GM23338 (cell line): Measurements from ENCODE around the gene PTPN13. TPM values are rescaled to one million over a fixed set of nuclear protein-coding genes. Genes with fewer than 3 reads are reported as not detected.

ENCODE experiments used
- ATAC-seq: fragments of 200-7000 bp; cut with Tn5 transposase; 3 replicates; pipeline ENCODE4 v1.9.1; 2020
- DNase-seq: peaks from one replicate; pipeline ENCODE4 v3.0.0-alpha.2; 2015; ENCODE audit warnings: low spot score
- H2AFZ ChIP-seq: fragments of 200-600 bp; sonication (generic); 2 replicates; pipeline ENCODE4 v1.8.0; 2016; ENCODE audit warnings: antibody characterized with exemption, mild to moderate bottlenecking, moderate library complexity
- H3F3A ChIP-seq: fragments of 200-600 bp; sonication (generic); replicated peaks from 2 replicates; pipeline ENCODE4 v1.8.0; 2017; ENCODE audit warnings: antibody characterized with exemption, mixed run types, low read depth
- H3K27ac ChIP-seq: fragments of 200-600 bp; sonication (generic); 2 replicates; pipeline ENCODE4 v1.6.1; 2016; ENCODE audit warnings: low read depth
- H3K27me3 ChIP-seq: fragments of 200-600 bp; sonication (generic); 2 replicates; pipeline ENCODE4 v1.8.0; 2016; ENCODE audit warnings: mild to moderate bottlenecking, mixed run types, moderate library complexity; ENCODE audit not compliant: insufficient read depth
- H3K36me3 ChIP-seq: fragments of 200-600 bp; sonication (generic); 2 replicates; pipeline ENCODE4 v1.8.0; 2016; ENCODE audit warnings: mild to moderate bottlenecking; ENCODE audit not compliant: insufficient read depth
- H3K4me1 ChIP-seq: fragments of 200-600 bp; sonication (generic); 2 replicates; pipeline ENCODE4 v1.8.0; 2016; ENCODE audit warnings: mild to moderate bottlenecking, moderate library complexity; ENCODE audit not compliant: insufficient read depth
- H3K4me2 ChIP-seq: fragments of 200-600 bp; sonication (generic); 2 replicates; pipeline ENCODE4 v1.7.1; 2017; ENCODE audit warnings: mixed run types
- H3K4me3 ChIP-seq: fragments of 200-600 bp; sonication (generic); 2 replicates; pipeline ENCODE4 v1.6.1; 2016; ENCODE audit warnings: mixed run types
- H3K79me2 ChIP-seq: fragments of 200-600 bp; sonication (generic); replicated peaks from 2 replicates; pipeline ENCODE4 v1.8.0; 2017; ENCODE audit warnings: mild to moderate bottlenecking; ENCODE audit not compliant: insufficient read depth
- H3K9me2 ChIP-seq: fragments of 200-600 bp; sonication (generic); 2 replicates; pipeline ENCODE4 v1.8.0; 2017; ENCODE audit not compliant: insufficient read depth
- H4K20me1 ChIP-seq: fragments of 200-600 bp; sonication (generic); replicated peaks from 2 replicates; pipeline ENCODE4 v1.8.0; 2017; ENCODE audit warnings: mild to moderate bottlenecking; ENCODE audit not compliant: insufficient read depth
- H3K27ac Mint-ChIP-seq: 2 replicates; pipeline ENCODE4 v1.8.0; 2020; ENCODE audit warnings: inconsistent platforms, mild to moderate bottlenecking, moderate library complexity, mixed read lengths
- H3K27me3 Mint-ChIP-seq: 3 replicates; pipeline ENCODE4 v1.8.0; 2022; ENCODE audit warnings: low read depth, mild to moderate bottlenecking, moderate library complexity, mixed read lengths, inconsistent platforms; ENCODE audit not compliant: insufficient read depth, poor library complexity
- H3K36me3 Mint-ChIP-seq: 3 replicates; pipeline ENCODE4 v1.8.0; 2021; ENCODE audit warnings: low read depth, mild to moderate bottlenecking, inconsistent platforms, moderate library complexity, mixed read lengths
- H3K4me1 Mint-ChIP-seq: 3 replicates; pipeline ENCODE4 v1.8.0; 2020; ENCODE audit warnings: mild to moderate bottlenecking, inconsistent platforms, mixed read lengths
- H3K4me3 Mint-ChIP-seq: 3 replicates; pipeline ENCODE4 v1.8.0; 2021; ENCODE audit warnings: moderate library complexity, mild to moderate bottlenecking, inconsistent platforms, mixed read lengths
- H3K9me3 Mint-ChIP-seq: 3 replicates; pipeline ENCODE4 v1.8.0; 2020; ENCODE audit warnings: moderate library complexity, mild to moderate bottlenecking, inconsistent platforms, mixed read lengths
- EZH2 ChIP-seq: fragments of 200-600 bp; sonication (generic); IDR thresholded peaks from one replicate; pipeline ENCODE4 v1.8.0; 2017; ENCODE audit warnings: antibody characterized with exemption, mild to moderate bottlenecking, low read depth; ENCODE audit not compliant: unreplicated experiment
- EZH2phosphoT487 ChIP-seq: fragments of 200-600 bp; sonication (generic); IDR thresholded peaks from one replicate; pipeline ENCODE4 v1.8.1; 2018; ENCODE audit warnings: antibody characterized with exemption; ENCODE audit not compliant: unreplicated experiment
- STAT1 ChIP-seq: IDR thresholded peaks from one replicate; pipeline ENCODE4 v1.6.1; 2016; ENCODE audit warnings: antibody characterized with exemption; ENCODE audit not compliant: unreplicated experiment
- polyA plus RNA-seq: library from polyadenylated mRNA; unstranded; fragments of >200 nt; fragmentation: Nextera tagmentation; extraction: Ambion mirVana; gene quantifications from 2 replicates; pipeline ENCODE4 v1.2.1, GENCODE V29; 2016
- total RNA-seq: library from RNA; depleted of rRNA; stranded (reverse); fragments of >200 nt; shearing (Covaris generic); gene quantifications from 2 replicates; pipeline ENCODE4 v1.2.3, GENCODE V29; 2014
- TF ChIP-seq, protein P1 (sequence below): fragments of 250-450 bp; sonication (Bioruptor Pico); IDR thresholded peaks from 2 replicates; pipeline ENCODE4 v1.5.0; 2020; ENCODE audit warnings: mild to moderate bottlenecking, moderate library complexity
- TF ChIP-seq, protein P2 (sequence below), 2 experiments: fragments of 200-600 bp in 1 of 2; sonication (generic) in 1 of 2; conservative IDR thresholded peaks; 2 replicates each; pipeline versions ENCODE4 v1.5.1 to v1.6.1; 2016 to 2017; ENCODE audit warnings: antibody characterized with exemption in 2 of 2, low read depth in 2 of 2, mild to moderate bottlenecking in 2 of 2, moderate library complexity in 1 of 2

Gene PTPN13
- total and polyA plus RNA-seq, 2 experiments from 2014 or later, result 12.6 to 49.9 TPM

DNA sequence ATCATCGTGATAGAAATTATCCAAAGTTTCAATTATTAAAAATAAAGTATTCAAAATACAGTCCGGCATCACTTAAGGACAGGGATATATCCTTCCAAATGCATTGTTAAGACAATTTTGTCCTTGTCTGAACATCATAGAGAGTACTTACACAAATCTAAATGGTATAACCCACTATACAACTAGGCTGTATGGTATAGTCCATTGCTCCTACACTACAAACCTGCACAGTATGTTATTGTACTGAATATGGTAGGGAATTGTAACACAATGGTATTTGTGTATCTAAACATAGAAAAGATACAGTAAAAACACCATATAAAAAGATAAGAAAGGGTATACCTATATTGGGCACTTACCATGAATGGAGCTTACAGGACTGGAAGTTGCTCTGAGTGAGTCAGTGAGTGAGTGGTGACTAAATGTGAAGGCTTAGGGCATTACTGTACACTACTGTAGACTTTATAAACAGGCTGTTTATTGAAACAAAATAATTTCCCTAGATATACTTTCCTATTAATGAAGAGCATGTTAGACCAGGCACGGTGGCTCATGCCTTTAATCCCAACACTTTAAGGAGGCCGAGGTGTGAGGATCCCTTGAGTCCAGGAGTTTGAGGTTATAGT, 44.8 kb upstream of the PTPN13 start (continued):
- TF ChIP-seq, protein P1, sequence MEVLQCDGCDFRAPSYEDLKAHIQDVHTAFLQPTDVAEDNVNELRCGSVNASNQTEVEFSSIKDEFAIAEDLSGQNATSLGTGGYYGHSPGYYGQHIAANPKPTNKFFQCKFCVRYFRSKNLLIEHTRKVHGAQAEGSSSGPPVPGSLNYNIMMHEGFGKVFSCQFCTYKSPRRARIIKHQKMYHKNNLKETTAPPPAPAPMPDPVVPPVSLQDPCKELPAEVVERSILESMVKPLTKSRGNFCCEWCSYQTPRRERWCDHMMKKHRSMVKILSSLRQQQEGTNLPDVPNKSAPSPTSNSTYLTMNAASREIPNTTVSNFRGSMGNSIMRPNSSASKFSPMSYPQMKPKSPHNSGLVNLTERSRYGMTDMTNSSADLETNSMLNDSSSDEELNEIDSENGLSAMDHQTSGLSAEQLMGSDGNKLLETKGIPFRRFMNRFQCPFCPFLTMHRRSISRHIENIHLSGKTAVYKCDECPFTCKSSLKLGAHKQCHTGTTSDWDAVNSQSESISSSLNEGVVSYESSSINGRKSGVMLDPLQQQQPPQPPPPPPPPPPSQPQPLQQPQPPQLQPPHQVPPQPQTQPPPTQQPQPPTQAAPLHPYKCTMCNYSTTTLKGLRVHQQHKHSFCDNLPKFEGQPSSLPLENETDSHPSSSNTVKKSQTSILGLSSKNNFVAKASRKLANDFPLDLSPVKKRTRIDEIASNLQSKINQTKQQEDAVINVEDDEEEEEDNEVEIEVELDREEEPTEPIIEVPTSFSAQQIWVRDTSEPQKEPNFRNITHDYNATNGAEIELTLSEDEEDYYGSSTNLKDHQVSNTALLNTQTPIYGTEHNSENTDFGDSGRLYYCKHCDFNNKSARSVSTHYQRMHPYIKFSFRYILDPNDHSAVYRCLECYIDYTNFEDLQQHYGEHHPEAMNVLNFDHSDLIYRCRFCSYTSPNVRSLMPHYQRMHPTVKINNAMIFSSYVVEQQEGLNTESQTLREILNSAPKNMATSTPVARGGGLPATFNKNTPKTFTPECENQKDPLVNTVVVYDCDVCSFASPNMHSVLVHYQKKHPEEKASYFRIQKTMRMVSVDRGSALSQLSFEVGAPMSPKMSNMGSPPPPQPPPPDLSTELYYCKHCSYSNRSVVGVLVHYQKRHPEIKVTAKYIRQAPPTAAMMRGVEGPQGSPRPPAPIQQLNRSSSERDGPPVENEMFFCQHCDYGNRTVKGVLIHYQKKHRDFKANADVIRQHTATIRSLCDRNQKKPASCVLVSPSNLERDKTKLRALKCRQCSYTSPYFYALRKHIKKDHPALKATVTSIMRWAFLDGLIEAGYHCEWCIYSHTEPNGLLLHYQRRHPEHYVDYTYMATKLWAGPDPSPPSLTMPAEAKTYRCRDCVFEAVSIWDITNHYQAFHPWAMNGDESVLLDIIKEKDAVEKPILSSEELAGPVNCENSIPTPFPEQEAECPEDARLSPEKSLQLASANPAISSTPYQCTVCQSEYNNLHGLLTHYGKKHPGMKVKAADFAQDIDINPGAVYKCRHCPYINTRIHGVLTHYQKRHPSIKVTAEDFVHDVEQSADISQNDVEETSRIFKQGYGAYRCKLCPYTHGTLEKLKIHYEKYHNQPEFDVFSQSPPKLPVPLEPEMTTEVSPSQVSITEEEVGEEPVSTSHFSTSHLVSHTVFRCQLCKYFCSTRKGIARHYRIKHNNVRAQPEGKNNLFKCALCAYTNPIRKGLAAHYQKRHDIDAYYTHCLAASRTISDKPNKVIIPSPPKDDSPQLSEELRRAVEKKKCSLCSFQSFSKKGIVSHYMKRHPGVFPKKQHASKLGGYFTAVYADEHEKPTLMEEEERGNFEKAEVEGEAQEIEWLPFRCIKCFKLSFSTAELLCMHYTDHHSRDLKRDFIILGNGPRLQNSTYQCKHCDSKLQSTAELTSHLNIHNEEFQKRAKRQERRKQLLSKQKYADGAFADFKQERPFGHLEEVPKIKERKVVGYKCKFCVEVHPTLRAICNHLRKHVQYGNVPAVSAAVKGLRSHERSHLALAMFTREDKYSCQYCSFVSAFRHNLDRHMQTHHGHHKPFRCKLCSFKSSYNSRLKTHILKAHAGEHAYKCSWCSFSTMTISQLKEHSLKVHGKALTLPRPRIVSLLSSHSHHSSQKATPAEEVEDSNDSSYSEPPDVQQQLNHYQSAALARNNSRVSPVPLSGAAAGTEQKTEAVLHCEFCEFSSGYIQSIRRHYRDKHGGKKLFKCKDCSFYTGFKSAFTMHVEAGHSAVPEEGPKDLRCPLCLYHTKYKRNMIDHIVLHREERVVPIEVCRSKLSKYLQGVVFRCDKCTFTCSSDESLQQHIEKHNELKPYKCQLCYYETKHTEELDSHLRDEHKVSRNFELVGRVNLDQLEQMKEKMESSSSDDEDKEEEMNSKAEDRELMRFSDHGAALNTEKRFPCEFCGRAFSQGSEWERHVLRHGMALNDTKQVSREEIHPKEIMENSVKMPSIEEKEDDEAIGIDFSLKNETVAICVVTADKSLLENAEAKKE, result no peak
- TF ChIP-seq EZH2 (no peak), EZH2phosphoT487 (no peak)

DNA sequence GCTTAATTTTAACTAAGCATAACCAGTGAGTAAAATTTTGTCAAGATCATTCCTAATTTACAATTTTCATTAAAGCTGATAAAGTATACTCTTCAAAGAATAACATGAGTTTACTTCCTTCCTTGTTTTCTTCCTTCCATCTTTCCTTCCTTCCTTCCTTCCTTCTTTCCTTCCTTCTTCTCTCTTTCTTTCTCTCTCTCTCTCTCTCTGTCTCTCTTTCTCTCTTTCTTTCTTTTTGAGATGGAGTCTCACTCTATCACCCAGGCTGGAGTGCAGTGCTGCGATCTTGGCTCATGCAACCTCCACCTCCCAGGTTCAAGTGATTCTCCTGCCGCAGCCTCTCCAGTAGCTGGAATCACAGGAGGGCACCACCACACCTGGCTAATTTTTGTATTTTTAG, 42.7 kb upstream of the PTPN13 start:
- no peaks in the 10 kb centered on the region for H3K36me3 ChIP-seq
- peaks cover 4% of the 10 kb centered on the region for H3K27me3 Mint-ChIP-seq
- DNase-seq, result no peak
- no peaks in the 10 kb centered on the region for H3K27me3 ChIP-seq
- H4K20me1 ChIP-seq, result no peaks in the 10 kb centered on the region
- 0 out of 2 replicates have a peak, but pooled peaks cover 2% of the 10 kb centered on the region for H3K9me2 ChIP-seq
- H3K4me1 ChIP-seq, result no peaks in the 10 kb centered on the region
- no peaks in the 10 kb centered on the region for H3K4me1 Mint-ChIP-seq
- no peak overlapping the region for H3K4me2 ChIP-seq
- H3K27ac ChIP-seq, result no peak overlapping the region; the same call in 1 of the 2 replicates
- ATAC-seq, result no peak
- no peaks in the 10 kb centered on the region for H3F3A ChIP-seq
- no peak overlapping the region for H3K4me3 ChIP-seq
- H3K36me3 Mint-ChIP-seq, result peaks cover 8% of the 10 kb centered on the region; the same call in 2 of the 3 replicates
- no peak overlapping the region for H3K27ac Mint-ChIP-seq
- no peaks in the 10 kb centered on the region for H3K79me2 ChIP-seq
- H2AFZ ChIP-seq, result no peak overlapping the region
- no peak overlapping the region for H3K4me3 Mint-ChIP-seq
- peaks cover 3% of the 10 kb centered on the region; the same call in 2 of the 3 replicates for H3K9me3 Mint-ChIP-seq
- TF ChIP-seq STAT1 (no peak), EZH2 (no peak)
- TF ChIP-seq, protein P1, result no peak
- TF ChIP-seq, protein P2, sequence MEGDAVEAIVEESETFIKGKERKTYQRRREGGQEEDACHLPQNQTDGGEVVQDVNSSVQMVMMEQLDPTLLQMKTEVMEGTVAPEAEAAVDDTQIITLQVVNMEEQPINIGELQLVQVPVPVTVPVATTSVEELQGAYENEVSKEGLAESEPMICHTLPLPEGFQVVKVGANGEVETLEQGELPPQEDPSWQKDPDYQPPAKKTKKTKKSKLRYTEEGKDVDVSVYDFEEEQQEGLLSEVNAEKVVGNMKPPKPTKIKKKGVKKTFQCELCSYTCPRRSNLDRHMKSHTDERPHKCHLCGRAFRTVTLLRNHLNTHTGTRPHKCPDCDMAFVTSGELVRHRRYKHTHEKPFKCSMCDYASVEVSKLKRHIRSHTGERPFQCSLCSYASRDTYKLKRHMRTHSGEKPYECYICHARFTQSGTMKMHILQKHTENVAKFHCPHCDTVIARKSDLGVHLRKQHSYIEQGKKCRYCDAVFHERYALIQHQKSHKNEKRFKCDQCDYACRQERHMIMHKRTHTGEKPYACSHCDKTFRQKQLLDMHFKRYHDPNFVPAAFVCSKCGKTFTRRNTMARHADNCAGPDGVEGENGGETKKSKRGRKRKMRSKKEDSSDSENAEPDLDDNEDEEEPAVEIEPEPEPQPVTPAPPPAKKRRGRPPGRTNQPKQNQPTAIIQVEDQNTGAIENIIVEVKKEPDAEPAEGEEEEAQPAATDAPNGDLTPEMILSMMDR (conservative IDR thresholded peaks at IDR 0.05; ENCODE audit: low read depth in 2 of 2), result no peak
